NCI-H146 treated with DMSO at 0.1 percent for 48 hours (cell line): ENCODE measurements around the gene CKAP2L.

Source experiments
- DNase-seq: peaks from one replicate; lab custom pipeline; 2025; ENCODE audit not compliant: unreplicated experiment; lab: John Stamatoyannopoulos, UW

CKAP2L gene, protein sequence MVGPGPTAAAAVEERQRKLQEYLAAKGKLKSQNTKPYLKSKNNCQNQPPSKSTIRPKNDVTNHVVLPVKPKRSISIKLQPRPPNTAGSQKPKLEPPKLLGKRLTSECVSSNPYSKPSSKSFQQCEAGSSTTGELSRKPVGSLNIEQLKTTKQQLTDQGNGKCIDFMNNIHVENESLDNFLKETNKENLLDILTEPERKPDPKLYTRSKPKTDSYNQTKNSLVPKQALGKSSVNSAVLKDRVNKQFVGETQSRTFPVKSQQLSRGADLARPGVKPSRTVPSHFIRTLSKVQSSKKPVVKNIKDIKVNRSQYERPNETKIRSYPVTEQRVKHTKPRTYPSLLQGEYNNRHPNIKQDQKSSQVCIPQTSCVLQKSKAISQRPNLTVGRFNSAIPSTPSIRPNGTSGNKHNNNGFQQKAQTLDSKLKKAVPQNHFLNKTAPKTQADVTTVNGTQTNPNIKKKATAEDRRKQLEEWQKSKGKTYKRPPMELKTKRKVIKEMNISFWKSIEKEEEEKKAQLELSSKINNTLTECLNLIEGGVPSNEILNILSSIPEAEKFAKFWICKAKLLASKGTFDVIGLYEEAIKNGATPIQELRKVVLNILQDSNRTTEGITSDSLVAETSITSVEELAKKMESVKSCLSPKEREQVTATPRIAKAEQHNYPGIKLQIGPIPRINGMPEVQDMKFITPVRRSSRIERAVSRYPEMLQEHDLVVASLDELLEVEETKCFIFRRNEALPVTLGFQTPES

DNA sequence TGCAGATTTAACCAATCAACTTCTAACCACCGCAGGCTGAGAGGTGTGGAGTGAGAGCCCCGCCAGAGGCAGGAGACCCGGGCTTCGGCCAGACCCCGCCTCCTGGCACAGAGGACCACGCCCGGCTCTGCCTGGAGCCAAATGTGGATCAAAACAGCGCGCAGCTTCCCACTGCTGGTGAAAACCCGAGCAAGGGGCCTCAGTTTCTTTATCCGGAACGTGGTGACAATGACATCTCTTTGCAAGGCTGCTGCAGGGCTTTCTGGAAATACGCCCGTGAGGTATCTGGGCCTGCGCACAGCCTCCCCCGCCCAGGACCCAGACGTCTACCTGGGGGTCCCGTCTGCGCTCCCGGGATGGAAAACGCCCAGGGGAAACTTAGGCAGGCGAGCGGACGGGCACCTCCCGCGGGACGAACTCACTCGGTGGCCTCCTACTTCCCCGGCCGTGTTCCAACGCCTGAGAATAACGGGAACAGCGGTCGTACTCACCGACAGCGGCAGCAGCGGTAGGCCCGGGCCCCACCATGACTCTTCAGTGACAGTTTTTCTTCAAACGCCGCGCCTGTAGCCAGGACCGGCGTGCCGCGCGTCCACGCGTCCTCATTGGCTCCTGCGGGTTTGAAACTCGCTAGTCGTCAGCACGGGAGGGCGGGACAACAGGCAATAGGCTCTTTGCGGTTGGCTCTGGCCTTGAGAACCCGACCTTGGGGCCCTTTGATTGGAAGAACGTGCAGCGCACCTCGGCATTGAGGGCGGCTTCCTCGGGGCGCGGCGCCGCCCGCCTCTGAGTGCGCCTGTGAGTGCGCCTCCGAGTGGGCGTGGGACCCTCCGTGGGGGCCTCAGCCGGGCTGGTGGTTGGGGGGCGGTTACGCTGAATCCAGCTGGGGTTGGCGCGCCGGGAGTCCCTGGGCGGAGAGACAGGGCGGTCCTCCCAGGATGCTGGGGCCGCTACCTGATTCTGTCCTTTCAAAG lies at the start of gene CKAP2L:
Gene CKAP2L, minus strand, starts transcription at position 539 of the 974 bp plus-strand sequence. Its CDS starts 11 bp downstream, at position 528.
- peak; percentile 96 for DNase-seq

DNA sequence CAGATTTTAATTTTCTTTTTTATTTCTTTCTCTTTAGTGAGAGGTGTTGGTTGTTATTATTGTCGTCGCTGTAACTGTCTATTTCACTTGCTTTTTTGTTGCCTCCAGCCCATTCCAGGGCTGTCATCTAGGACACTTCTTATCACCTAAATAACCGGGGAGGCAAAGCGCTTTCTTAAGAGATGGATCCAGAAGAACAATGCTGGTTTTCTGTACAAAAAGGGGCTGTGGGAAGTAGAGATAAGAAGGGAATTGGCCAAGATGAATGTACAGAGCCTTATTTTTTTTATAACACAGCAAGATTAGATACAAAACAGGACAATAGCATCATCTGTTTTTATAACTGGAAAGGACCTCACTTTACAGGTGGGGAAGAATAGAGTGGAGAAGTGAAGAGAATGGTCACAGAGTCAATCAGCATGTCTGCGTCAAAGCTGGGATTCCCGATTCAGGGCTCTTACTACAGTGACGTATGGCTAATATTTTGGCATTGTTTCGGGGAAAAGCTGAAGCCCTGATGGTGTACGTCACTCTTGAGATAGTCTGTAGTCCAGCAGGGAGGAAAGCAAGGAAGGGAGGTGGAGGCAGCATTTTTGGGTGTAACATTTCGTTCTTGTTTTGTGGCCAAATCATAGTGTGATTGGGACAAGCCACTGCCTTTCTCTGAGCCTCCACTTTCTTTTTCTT lies 49.0 kb upstream of the CKAP2L start:
- no peak for DNase-seq

DNA sequence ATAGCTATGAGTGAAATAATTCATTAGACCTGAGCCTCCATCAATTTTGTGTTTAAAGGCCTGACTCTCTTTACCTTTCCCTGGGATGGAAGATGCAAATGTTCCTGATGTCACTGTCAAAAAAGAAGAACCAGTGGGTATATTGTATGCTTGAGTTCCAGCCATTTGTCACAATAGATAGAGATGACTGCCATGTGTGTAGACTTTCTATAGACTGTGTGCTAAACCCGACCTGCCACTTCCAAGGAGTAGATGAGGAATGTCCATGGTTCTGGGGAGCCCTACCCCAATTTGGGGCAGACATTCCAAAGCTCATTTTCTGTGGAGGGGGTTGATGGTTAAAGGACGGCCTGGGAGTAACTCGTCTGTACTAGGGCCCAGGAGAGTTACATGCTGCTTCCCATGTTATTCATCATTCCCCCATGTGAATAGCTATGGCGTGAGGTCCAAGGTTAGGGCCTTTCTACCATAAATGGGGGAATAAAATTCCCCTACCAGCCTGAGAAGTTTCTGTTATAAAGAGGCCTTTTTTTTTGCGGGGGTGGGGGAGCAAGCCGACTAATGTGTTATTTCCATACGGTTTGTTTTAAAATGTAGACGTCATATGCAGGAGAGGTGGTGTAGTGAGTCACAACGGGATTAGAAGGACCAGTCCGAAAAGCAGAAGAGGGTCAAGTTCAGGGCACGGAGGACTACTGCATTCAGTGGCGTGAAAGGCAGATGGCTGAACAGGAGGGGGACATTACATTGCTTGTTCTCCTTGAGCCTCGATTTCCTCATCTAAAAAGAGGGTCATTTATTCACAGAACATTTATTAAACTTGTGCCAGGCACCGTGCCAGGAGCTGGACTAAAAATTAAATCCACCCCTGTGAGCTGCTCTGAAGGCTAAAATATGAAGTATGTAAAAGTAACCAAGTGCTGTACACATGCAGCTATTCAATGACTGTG lies 48.2 kb upstream of the CKAP2L start:
- no peak for DNase-seq

DNA sequence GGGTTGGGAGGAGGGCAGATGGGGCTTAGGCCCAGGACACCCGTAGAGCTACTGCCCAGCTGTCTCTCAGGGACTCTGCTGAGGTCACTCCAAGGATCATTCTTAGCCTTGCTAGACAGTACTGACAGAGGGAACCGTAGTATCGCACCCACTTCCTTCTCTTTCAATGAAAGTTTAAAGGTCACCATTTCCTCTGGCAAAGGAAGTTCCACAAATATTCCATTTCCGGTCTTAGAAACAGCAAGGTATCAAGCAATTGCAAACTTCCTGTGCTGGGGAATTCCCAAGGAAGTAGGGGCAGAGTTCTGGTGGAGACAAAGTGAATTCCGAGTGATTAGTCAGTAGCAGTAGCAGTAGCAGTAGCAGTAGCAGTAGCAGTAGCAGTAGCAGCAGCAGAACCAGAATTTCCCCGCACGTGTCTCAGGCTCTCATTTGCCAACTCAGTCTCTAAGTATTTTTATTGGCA lies 47.5 kb upstream of the CKAP2L start:
- DNase-seq: no peak

DNA sequence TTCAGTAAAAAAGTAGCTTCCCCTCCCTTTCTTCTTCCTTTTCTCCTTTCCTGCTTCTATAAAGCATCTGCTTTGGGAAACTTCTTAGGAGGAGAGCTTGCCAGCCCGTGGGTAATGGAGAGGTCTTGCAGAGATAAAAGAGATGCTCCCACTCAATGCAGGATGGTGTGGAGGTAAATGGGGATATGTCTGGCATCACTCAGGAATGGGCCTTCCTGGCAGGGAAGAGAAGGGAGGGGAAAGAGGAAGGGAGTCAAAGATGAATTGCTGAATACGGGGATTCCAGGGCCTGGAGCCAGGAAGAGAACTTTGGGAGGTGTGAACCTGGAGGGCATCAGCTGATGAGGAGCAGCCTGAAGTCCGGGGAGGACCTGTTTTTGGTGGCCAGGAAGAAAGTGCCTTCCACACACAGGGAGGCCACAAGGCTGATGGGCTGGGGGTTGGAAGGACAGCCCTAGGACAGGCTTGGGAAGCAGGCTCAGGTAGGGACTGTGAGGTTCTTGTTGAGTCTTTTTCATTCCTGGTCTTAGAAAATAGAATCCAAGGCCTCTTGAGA lies 46.9 kb upstream of the CKAP2L start:
- DNase-seq: no peak

DNA sequence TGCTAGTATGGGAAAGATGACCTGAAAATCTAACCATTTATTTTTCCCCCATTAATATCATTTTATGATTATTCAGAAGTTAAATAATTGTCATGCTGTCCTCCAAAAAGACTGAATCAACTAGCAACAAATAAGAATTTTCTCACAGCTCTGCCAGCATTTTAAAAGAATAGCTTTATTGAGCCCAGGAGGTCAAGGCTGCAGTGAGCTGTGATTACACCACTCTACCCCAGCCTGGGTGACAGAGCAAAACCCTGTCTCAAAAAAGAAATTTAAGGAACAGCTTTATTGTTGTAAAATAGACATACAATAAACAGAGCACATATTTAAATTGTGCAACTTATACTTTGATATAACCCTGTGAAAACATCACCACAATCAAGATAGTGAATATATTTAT lies 44.7 kb upstream of the CKAP2L start:
- no peak for DNase-seq

DNA sequence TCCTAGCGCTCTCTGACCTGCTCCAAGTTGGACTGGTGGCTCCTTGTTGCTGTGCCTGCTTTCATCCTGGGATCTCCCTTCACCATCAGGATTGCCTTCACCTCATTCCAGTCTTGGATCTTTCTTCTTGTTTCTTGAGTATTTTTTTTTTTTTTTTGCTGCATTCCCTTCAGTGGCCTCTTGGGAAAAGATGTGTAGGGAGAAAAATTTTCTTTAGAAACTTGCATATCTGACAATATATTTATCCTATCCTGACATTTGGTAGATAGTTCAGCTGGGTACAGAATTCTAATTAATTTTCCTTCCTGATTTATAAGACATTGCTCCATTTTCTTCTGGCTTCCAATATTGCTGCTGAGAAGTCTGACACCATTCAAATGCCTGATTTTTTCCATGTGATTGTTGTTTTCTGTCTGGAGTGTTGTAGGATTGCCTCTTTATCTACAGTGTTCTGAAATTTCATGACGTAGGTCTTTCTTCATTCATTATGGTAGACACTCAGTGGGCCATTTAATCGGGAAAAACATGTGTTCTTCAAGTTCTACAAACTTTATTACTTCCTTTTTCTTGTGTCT lies 42.9 kb upstream of the CKAP2L start:
- DNase-seq: no peak

DNA sequence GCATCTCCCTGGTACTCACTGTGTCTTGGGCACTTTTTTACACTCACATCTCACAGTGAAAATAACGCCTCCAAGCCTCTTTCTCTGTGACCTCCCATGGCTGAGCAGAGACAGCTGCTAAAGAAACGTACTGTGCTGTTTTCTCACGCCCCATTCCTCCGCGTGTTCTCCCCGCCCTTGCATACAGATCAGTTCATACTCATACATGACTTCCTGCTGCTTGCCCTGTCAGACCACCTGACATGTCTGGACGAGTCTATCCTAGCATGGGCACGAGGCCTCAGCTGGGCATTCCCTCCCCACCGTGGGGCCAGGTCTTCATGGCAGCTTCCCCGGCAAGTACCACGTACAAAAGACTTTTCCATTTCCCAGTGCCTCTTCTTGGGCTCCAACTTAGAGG lies 41.1 kb upstream of the CKAP2L start:
- DNase-seq: no peak

DNA sequence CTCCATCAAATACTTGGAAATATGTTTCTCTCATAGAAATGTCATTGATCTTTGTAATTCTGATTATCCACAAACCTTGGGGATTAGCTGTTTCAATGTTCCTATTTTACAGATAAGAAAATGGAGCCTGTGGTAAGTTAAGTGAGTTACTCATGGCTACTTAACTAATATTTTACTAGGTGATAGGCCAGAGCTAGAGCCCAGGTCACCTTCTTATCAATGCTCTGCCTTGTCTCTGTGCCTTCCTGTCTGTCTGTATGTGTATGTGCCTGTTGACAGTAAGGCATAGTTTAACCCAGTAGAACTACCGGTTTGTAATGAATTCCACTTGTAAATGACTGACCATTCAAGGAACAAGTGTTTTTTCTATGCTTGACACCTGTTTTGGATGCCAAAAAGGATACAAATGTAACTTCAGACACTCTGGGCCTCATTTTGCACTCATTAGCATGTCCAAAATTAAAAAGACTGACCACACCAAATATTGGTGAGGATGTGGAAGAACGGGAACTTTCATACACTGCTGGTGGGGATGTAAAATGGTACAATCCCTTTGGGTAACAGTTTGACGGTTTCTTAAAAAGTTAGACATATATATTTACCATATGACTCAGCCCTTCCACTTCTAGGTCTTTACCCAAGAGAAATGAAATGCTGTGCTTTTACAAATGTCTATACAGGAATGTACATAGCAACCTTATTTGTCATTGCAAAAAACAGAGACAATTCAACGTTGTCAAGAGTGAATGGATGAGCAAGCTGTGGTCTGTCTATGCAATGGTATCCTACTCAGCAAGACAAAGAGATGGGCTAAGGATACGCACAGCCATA lies 39.5 kb upstream of the CKAP2L start:
- no peak for DNase-seq

DNA sequence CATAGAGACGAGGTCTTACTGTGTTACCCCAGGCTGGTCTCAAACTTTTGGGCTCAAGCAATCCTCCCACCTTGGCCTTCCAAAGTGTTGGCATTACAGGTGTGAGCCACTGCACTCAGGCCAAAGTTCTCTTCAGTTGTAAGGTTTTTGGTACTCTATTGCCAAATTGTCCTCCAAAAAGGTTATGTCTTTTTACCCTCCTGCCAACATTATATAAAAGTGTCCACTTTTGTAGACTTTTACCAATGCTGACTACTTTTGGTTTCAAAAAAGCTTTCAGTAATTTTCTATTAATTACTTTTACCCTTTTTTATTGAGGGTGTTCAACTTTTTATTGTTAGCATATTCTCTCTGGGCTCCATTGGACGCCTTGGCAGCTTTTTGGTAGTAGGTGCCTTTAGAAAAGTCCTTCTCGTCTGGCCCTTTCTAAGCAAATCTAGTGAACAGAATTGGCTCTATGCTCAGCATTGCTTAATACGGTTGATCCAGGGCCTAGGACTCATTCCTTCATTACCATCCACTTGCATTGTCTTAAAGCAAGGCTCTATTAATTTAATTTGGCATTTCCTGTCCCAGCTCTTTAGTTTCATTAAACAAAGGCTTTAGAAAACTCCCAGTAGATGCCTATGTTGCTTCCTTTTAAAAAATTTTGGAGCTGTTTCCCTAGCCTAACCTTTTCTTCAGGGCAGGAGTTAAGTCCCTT lies 36.6 kb upstream of the CKAP2L start:
- DNase-seq: no peak

DNA sequence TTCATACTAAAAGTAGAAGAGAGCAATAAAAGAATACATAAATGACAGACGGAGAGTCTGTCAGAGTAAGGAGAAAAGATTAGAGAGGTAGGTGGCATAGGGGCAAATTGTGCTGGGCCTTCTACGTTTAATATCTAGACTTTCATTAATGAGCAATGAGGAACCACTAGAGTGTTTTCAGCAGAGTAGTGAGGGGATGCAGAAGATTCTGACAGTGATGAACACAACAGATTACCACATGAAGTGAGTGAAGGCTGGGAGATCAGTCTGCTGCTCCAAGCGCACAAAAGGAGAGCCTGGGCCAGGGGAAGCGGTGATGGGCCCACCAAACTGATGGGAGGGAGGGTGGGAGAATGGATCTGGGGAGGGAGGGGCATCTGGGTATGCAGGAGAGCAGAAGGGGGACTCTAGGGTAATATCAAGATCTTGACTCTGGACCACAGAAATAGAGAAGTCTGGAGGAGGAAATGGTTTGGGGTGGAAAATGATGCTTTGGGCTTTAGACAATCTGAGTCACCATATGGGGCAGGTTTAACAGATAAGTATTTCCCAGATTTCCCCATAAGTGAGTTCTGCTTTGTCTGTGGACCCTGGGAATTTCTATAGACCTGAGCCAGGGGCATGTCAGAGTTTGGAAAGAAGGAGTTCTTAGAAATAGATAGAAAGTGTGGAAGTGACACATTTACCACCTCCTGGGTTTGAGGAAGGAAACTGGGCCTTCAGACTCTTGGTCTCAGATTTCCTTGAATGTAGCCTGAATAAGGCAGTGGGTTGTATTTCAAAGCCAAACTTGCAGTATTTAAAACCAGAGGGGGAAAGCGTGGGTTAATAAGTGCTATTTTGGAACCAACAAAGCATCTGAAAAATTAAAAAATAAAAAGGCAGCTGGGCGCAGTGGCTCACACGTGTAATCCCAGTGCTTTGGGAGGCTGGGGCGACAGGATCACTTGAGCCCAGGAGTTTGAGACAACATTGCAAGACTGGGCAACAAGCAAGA lies 34.9 kb upstream of the CKAP2L start:
- DNase-seq: no peak

DNA sequence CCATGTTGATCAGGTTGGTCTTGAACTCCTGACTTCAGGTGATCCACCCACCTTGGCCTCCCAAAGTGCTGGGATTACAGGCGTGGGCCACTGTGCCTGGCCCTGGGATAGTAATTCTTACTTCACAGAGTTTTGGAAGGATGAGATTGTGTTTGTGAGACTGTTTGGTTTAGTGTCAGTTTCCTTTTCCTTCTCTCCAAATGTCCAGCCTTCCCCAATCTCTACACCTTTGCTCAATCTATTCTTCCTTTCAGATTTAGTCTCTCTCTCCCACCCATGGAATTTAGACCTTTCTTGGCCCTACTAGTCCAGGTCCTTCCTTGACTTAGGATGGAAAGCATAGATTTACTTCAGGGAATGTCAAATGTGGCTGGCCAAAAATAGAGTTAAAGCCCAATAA lies 32.1 kb upstream of the CKAP2L start:
- no peak for DNase-seq

DNA sequence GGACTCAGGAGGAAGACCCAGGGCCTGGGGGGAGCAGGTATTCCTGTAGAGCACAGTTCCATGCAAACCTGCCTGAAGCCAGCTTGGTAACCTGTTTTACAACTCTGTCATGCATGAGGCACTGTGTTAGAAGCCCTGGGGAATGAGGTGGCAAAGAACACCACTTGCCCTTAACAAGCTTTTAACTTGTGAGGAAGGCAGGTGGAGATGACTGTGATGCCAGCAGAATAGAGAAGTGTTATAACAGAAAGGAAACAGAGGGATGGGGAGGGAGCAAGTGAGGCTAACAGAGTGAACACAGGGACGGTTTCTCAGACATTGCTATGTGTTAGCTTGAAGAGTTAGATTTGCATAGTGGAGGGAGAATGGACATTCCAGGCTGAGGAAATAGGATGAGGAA lies 31.4 kb upstream of the CKAP2L start:
- no peak for DNase-seq

DNA sequence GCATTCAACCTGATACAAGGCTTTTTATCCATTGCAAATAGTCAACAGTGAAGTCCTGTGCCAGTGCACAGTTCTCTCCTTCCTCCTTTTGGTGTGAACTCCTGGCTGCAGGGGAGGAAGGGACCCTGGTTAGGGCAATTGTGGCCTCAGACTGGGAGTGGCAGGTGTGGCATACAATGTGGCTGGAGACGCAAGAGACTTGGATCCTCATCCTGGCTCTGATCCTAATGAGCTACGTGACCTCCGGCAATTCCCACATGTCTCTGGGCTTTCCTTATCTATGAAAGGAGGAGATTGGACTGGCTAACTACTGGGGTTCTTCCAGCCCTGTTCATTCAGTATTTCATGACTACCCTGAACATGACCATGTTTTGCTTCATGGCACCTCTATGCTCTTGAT lies 30.4 kb upstream of the CKAP2L start:
- DNase-seq: no peak

DNA sequence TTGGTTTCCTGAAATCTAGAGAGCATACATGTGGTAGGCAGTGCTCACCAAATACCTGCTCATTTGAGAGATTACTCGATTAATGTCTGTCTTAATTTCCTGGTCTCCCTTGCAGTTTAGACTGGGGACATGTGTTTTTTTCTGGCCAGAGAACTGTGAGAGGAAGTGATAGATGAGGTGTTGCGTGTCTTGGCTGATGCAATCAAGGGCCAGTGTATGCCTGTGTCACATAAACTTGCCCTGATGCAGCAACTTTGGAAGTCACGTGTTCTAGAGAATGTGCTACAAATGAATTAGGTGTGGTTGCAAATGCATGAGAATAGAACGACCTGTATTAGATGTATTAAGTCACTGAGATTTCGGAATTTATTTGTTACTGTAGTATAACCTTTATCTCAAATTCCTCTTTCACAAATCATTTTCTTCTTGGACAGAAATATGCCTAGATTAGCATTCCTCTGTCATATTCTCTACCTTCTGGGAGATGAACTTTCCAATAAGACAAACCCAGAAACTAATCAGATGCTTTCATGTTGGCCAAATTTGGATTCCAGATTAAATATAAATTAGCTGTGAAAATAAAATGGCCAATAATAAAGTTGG lies 29.8 kb upstream of the CKAP2L start:
- no peak for DNase-seq
